ENCODE results near the gene ADCY3. TPM values are rescaled to one million over a fixed set of nuclear protein-coding genes. Genes with fewer than 3 reads are reported as not detected.

Gene ADCY3
- total RNA-seq, 1 experiment from 2014 or later: 71.1 TPM

- TF ChIP-seq, protein P1, sequence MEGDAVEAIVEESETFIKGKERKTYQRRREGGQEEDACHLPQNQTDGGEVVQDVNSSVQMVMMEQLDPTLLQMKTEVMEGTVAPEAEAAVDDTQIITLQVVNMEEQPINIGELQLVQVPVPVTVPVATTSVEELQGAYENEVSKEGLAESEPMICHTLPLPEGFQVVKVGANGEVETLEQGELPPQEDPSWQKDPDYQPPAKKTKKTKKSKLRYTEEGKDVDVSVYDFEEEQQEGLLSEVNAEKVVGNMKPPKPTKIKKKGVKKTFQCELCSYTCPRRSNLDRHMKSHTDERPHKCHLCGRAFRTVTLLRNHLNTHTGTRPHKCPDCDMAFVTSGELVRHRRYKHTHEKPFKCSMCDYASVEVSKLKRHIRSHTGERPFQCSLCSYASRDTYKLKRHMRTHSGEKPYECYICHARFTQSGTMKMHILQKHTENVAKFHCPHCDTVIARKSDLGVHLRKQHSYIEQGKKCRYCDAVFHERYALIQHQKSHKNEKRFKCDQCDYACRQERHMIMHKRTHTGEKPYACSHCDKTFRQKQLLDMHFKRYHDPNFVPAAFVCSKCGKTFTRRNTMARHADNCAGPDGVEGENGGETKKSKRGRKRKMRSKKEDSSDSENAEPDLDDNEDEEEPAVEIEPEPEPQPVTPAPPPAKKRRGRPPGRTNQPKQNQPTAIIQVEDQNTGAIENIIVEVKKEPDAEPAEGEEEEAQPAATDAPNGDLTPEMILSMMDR (IDR thresholded peaks at IDR 0.05 in 2 of 3, conservative IDR thresholded peaks at IDR 0.05 in 1 of 3; ENCODE audit: borderline replicate concordance in 1 of 3, insufficient read depth in 1 of 3, low read depth in 2 of 3, low read length in 2 of 3): no peak
- no peak for TF ChIP-seq ZFX (IDR thresholded peaks at IDR 0.05)
- no peaks in the 10 kb centered on the region for H3K9me3 ChIP-seq (ENCODE audit: control insufficient read depth in 1 of 2, insufficient read depth in 1 of 2, low read depth in 1 of 2, low read length in 2 of 2)
- H4K20me1 ChIP-seq (ENCODE audit: insufficient read depth): no peaks in the 10 kb centered on the region
- H3K27ac ChIP-seq (ENCODE audit: low read depth, low read length): no peak overlapping the region
- no peaks in the 10 kb centered on the region for H3K4me1 ChIP-seq (ENCODE audit: control insufficient read depth in 1 of 2, insufficient read depth in 2 of 2, low read length in 2 of 2)
- ChIA-PET CTCF (no interaction called here), POLR2A (interaction anchor here (1.2 kb wide), 1 partner anchor 68 kb away, joined by 3 read pairs; no protein-coding TSS in a partner anchor), RAD21 (ENCODE audit: low non-redundant PET in 1 of 2, low total read pairs in 2 of 2, uncharacterized antibody in 2 of 2, unreplicated experiment in 2 of 2) (no interaction called here)
- no peaks in the 10 kb centered on the region for H3K27me3 ChIP-seq (ENCODE audit: insufficient read depth, low read length)
- no peak overlapping the region for H3K9ac ChIP-seq (ENCODE audit: low read length)
- no peaks in the 10 kb centered on the region for H3K36me3 ChIP-seq (ENCODE audit: control insufficient read depth in 1 of 2, insufficient read depth in 2 of 2, low read length in 2 of 2)
- no peak overlapping the region for H2AFZ ChIP-seq (ENCODE audit: low read depth, low read length, poor library complexity, severe bottlenecking)
- no peak for ATAC-seq
- no peak overlapping the region for H3K4me3 ChIP-seq (replicated peaks in 1 of 2; ENCODE audit: low read depth in 1 of 2, low read length in 2 of 2)
- H3K79me2 ChIP-seq (ENCODE audit: insufficient read depth, low read length): no peaks in the 10 kb centered on the region
- no peak overlapping the region for H3K4me2 ChIP-seq (ENCODE audit: low read length)
- intact Hi-C loops (cut with micrococcal nuclease): no loop called here
- no TSS peak for BruUV-seq (replicated peaks)
- DNase-seq (ENCODE audit: low read depth, low spot score): no peak
- no peaks in the 10 kb centered on the region for H3K9me2 ChIP-seq (ENCODE audit: insufficient read depth)
Observed at GRCh38 chr2:24943427-24944053, 23.5 kb upstream of the ADCY3 start.

GRCh38 chr2:24939353-24939752 is 19.3 kb upstream of the ADCY3 start:
- Histone ChIP-seq H3K27ac (ENCODE audit: low read depth, low read length) (no peak overlapping the region), H3K4me1 (ENCODE audit: control insufficient read depth in 1 of 2, insufficient read depth in 2 of 2, low read length in 2 of 2) (no peaks in the 10 kb centered on the region), H2AFZ (ENCODE audit: low read depth, low read length, poor library complexity, severe bottlenecking) (no peak overlapping the region), H3K4me2 (ENCODE audit: low read length) (no peak overlapping the region), H3K27me3 (ENCODE audit: insufficient read depth, low read length) (no peaks in the 10 kb centered on the region), H3K9me2 (ENCODE audit: insufficient read depth) (no peaks in the 10 kb centered on the region), H3K9me3 (ENCODE audit: control insufficient read depth in 1 of 2, insufficient read depth in 1 of 2, low read depth in 1 of 2, low read length in 2 of 2) (no peaks in the 10 kb centered on the region), H3K36me3 (ENCODE audit: control insufficient read depth in 1 of 2, insufficient read depth in 2 of 2, low read length in 2 of 2) (no peaks in the 10 kb centered on the region), H3K9ac (ENCODE audit: low read length) (no peak overlapping the region), H4K20me1 (ENCODE audit: insufficient read depth) (no peaks in the 10 kb centered on the region), H3K4me3 (replicated peaks in 1 of 2; ENCODE audit: low read depth in 1 of 2, low read length in 2 of 2) (no peak overlapping the region), H3K79me2 (ENCODE audit: insufficient read depth, low read length) (no peaks in the 10 kb centered on the region)
- DNase-seq (ENCODE audit: low read depth, low spot score): no peak
- intact Hi-C loops (cut with micrococcal nuclease): no loop called here
- ChIA-PET CTCF (no interaction called here), RAD21 (ENCODE audit: low non-redundant PET in 1 of 2, low total read pairs in 2 of 2, uncharacterized antibody in 2 of 2, unreplicated experiment in 2 of 2) (no interaction called here), POLR2A (no interaction called here)
- no peak for ATAC-seq
- BruUV-seq (replicated peaks): no TSS peak
- TF ChIP-seq SRF (IDR thresholded peaks at IDR 0.05; ENCODE audit: low read depth) (no peak), SP1 (IDR thresholded peaks at IDR 0.05; ENCODE audit: low read depth) (no peak), ZBTB33 (IDR thresholded peaks at IDR 0.05; ENCODE audit: extremely low read depth, insufficient replicate concordance, low read length) (no peak), EZH2phosphoT487 (IDR thresholded peaks at IDR 0.05; ENCODE audit: borderline replicate concordance) (no peak), CEBPB (IDR thresholded peaks at IDR 0.05; ENCODE audit: low read depth) (no peak), ZNF274 (IDR thresholded peaks at IDR 0.05; ENCODE audit: low read depth, low read length) (no peak), ZFX (IDR thresholded peaks at IDR 0.05) (no peak), SIN3A (IDR thresholded peaks at IDR 0.05; ENCODE audit: low read depth) (no peak), FOSL1 (IDR thresholded peaks at IDR 0.05; ENCODE audit: low read depth) (no peak)
- TF ChIP-seq, protein P1 (IDR thresholded peaks at IDR 0.05 in 2 of 3, conservative IDR thresholded peaks at IDR 0.05 in 1 of 3; ENCODE audit: borderline replicate concordance in 1 of 3, insufficient read depth in 1 of 3, low read depth in 2 of 3, low read length in 2 of 3): no peak

Data from HCT116 (cell line).